Effector CD8-positive, alpha-beta T cell (primary cell): Measurements from ENCODE around the gene FGR.
A peak's percentile ranks its signal among the peaks of the same experiment; 100 is the strongest.
"Not testable (repeated sequence)": the region's sequence is repeated elsewhere in the genome, so short reads cannot be mapped to it uniquely, and the experiment has no call there.

ENCODE experiments used
- DNase-seq: peaks from one replicate; lab custom pipeline; 2025; lab: John Stamatoyannopoulos, UW

The FGR gene

GRCh38 chr1:27660300-27660835 lies 25.4 kb upstream of the FGR start:
- DNase-seq, result no peak

GRCh38 chr1:27659497-27660299 lies 24.7 kb upstream of the FGR start:
- peak; percentile 83 for DNase-seq

GRCh38 chr1:27658951-27659496 lies 24.0 kb upstream of the FGR start:
- peak; percentile 26 for DNase-seq

DNA sequence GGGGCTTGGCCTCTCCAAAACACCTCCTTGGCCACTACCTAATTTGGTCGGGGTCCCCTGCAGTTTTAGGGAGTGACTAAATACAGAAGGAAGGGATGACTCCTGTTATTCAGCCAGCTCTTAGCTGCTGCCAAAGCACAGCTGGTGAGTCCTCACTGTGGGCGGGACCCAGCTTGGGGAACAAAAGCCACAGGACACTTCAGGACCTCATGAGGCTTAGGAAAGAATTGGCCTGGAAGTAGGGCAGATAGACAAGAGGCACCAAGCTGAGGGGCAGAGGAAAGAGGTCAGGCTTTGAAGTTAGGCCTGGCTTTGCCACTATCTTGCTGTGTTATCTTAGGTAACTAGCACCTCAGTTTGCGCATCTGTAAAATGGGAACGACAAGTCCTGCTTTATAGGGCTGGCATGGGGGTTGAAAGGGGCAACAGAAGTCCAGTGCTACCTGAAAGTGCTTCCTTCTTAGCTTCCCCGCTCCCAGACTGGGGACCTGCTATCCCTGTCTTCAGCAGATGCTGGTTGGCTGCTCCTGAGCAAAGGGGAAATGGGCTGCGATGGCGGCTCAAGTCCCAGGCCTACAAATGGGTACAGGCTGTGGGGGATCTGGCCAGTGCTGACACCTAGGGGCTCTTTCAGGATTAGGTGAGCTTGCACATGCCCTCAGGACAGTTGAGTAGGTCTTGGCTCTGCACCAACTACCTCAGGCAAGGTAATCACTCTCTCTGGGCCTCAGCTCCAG lies 21.3 kb upstream of the FGR start:
- DNase-seq, result no peak

DNA sequence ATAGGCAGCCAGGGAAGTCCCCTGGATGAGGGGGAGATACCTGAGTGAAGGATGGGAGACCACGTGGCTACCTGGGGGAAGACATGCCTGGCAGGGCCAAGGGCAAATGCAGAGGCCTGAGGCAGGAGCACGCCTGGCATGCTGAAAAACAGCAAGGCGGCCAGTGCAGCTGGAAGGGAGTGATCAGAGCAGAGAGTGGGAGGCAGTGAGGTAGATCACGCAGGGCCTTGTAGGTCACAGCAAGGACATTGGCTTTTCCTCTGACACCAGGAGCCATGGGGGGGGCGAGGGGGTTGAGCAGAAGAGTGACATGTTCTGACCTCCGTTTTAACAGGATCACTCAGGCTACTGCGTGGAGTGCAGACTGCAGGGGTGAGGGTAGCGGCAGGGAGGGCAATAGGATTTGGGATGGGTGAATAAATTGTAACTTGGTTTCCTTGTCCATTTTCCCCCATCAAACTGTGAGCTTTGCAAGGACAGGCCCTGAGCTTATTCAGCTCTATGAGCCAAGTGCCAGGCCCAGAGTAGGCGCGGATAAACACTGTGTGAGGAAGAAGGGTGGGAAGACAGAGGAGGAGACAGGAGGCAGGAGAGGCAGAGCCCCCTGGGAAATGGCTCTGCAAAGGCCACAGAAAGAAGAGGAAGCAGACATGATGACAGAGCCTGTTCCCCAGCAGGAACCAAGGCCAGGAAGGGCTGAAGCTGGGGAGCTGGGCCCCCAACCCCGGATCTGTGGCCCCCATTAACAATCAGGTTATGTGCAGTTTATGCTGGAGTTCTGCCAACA lies 20.4 kb upstream of the FGR start:
- DNase-seq, result no peak

DNA sequence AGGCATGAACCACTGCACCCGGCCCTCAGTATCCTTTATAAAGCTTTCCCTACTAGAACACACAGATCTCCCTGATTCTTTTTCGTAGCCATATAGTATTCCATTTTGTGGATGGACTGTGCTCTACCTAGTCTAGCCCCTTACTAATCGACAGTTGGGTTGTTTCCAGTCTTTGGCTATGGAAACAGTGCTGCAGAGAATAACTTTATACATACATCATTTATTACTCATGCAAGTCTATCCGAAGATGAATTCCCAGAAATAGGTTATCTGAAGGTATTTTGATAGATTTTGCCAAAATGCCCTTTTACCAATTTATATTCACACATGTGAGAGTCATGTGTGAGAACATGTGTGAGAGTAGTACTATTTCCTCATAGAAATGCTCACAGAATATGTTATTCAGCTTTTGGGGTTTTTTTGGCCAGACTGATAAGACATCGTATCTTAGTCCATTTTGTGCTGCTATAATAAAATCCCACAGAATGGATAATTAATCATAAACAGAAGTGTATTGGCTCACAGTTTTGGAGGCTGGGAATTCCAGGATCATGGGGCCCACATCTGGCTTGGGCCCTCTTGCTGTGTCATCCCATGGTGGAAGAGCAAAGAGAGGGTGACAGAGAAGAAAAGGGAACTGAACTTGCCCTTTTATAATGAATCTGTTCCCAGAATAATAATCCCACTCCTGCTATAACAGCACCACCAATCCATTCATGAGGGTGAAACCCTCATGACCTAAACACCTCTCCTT lies 17.3 kb upstream of the FGR start:
- DNase-seq, result no peak

DNA sequence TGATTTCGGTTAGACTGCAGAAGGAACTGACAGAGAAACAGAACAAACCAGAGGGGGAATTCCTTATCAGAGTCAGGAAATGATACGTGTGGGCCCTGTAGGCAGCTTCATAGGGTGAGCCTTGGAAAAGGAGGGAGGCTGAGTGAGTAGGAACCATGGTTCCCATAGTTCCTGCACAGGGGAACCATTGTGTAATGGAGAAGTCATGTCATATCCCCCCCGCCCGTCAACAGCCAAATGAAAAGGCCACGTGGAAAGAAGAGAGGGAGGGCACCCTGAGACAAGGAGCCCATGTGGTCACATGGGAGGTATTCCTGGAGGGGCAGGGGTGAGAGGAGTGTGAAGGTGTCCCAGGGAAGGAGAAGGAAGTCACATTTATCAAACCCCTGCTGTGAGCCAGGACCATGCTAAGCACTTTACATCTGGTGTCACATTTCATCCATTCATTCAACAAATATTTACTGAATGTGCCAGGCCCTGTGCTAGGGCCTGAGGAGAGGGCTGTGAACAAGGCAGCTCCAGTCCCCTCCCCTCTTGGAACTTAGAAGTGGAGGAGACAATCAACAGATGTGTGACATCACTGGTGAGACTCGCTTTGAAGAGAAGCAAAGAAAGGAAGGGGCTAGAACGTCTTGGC lies 15.7 kb upstream of the FGR start:
- DNase-seq, result no peak

- DNase-seq, result no peak
Observed at GRCh38 chr1:27650171-27650538, 15.2 kb upstream of the FGR start.

DNA sequence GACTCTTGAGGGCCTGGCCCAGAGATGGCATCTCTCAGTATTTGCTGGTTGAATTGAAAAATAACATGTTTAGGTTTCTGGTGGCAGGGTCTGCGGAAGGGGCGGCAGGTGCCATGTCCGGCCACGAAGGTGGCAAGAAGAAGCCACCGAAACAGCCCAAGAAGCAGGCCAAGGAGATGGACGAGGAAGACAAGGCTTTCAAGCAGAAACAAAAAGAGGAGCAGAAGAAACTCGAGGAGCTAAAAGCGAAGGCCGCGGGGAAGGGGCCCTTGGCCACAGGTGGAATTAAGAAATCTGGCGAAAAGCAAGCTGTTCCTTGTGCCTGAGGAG lies 14.3 kb upstream of the FGR start:
- DNase-seq, result no peak

DNA sequence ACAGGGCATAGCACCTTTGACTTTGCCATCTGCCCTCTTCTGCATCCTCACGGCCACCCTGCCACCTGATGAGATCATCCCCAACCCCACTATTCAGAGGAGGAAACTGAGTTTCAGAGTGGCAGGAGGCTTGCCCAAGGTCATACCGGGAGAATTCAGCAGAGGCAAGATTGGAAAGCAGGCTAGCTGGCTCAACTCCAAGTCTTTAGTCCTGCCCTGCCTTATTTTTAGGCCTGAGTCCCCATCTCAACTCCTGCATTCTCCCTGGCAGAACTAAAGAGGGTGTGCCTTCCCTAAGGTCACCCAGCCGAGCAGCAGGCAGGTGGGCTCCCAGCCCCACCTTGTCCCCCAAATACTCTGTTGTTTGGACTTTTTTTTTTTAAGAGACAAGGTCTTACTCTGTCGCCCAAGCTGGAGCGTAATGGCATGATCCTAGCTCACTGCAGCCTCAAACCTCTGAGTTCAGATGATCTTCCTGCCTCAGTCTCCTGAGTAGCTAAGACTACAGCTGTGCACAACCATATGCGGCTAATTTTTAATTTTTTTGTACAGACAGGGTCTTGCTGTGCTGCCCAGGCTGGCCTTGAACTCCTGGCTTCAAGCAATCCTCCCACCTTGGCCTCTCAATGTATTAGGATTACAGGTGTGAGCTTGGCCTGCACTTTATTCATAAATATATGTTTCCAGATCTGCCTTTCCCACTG lies 13.8 kb upstream of the FGR start:
- DNase-seq, result no peak

DNA sequence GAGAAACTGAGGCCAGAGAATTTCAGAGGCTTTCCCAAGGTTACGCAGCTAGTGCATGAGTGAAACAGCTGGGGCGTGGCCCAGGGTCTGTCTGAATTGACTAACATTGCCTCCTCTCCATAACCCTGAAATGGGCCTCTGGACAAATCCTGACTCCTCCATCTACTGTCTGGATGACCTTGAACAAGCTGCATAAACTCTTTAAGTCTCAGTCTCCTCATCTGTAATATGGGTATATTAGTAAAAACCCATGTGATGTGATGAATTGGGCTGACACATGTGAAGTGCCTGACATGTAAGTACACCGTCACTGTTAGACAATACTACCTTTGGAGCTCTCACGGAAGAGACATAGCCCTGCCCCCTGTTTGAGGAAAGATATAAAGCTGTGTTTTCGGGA lies 12.3 kb upstream of the FGR start:
- no peak for DNase-seq

GRCh38 chr1:27646676-27647075 lies 11.7 kb upstream of the FGR start:
- DNase-seq, result no peak

DNA sequence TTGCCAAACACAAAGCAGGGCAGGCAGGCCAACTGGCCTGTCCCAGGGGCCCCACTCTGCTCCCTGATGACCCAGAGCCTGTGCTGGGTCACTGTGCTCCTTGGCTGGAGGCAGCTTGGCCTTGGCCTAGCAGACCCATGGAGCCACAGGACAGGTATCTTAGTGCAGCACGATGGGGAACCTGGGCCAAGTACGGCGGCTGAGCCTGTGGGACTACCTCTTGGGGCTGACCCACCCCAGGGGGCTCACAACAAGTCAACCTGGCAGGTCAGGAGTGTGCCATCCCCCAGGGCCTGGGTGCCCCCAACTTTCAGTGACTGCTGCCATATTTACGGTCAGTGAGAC lies 10.1 kb upstream of the FGR start:
- DNase-seq, result no peak

DNA sequence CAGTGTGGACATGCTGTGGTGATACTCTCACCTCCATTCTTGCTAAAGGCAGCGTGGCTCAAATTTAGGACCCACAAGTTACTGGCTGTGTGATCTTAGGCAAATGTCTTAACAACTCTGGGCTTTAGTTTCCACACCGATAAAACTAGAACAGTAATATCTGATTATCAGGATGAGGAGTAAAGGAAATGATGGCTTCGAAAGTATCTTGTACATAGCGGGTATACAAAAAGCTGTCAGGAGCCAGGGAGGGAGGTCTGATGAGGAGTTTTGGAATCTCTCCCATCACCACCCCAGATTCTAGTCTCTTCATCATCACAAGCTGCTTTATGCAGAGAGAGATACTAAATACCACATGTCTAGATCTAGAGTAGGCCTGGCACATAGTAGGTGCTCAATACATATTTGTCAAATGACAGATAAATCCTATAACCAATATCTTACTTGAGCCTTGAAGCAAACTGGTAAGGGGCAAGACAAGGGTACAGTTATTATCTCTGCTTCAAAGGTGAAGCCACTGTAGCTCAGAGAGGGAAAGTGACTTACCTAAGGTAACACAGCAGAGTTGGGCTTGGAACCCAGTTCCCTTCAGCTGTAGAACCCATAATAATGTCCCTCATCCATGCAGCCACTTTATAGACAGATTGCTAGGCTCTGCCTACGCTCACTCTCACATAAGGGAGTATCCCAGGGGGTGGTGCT lies 9.5 kb upstream of the FGR start:
- DNase-seq, result no peak

DNA sequence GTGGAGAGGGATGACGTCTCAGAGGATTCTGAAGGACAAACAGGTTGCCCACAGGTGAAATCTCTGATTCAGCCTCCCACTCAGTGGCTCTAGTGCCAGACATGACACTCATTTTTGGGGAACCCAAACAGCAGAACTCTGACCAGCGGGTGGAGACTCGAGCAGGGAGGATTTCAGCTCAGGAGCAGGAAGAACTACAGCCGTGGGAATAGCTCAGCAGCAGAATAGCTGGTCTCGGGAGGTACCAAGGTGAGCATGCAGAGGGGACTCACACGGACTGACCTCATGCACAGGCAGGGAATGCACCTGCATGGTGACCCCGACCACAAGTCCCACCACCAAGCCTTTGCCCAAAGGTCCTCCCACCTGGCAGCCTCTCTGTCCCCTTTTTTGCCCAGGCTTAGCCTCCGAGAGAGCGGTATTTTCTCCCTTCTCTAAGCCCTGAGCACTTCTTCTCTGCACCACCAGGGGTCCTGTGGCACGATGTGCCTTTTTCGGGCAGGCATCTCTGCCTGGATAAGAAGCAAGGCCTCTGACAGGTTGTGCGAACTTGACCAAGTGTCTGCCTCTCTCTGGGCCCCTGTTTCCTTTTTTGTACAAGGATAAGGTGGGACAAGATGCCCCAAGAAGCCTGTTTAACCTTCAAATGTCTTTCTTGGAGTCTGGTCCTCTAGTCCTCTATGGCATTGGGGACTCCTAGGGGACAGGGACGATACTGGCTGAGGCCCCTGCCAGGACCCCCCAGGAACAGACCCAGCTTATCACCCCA lies 8.8 kb upstream of the FGR start:
- peak; percentile 61 for DNase-seq

GRCh38 chr1:27640514-27640913 lies 5.5 kb upstream of the FGR start:
- DNase-seq, result not testable (repeated sequence)

- no peak for DNase-seq
Observed at GRCh38 chr1:27638805-27639204, 3.8 kb upstream of the FGR start.

- DNase-seq, result no peak
Observed at GRCh38 chr1:27638047-27638734, 3.2 kb upstream of the FGR start.
